IMR-90 (cell line): ENCODE results near the gene MEF2A. TPM values are rescaled to one million over a fixed set of nuclear protein-coding genes. Genes with fewer than 3 reads are reported as not detected.

ENCODE experiments used
- ATAC-seq: fragments of 200-7000 bp; cut with Tn5 transposase; 2 replicates; pipeline ENCODE4 v1.9.1; 2020; ENCODE audit warnings: low read depth, mild to moderate bottlenecking, moderate library complexity
- BruUV-seq: library from RNA; stranded (reverse); fragments of 400-500 nt; replicated peaks from 2 replicates; lab custom pipeline; 2021; lab: Mats Ljungman, UMichigan
- CTCF ChIA-PET: fragments of 300-600 bp; formaldehyde crosslinking; extraction: SDS; loops from one replicate; lab custom pipeline; 2021; ENCODE audit warnings: antibody characterized with exemption; lab: Yijun Ruan, JAX
- POLR2A ChIA-PET: fragments of 300-600 bp; sonication (Branson Sonifier 250); formaldehyde crosslinking; loops from one replicate; lab custom pipeline; 2022; ENCODE audit warnings: antibody characterized with exemption; ENCODE audit not compliant: unreplicated experiment; lab: Charles Lee
- DNase-seq: peaks from one replicate; pipeline ENCODE4 v3.0.0; 2013
- H2AFZ ChIP-seq: replicated peaks from 2 replicates; pipeline ENCODE3; 2013; ENCODE audit warnings: low read length, mild to moderate bottlenecking; ENCODE audit not compliant: poor library complexity
- H2AK5ac ChIP-seq: 2 replicates; pipeline ENCODE4 v1.6.1; 2013; ENCODE audit warnings: low read depth, low read length, inconsistent platforms
- H2AK9ac ChIP-seq: replicated peaks from 2 replicates; pipeline ENCODE3; 2013; ENCODE audit warnings: mild to moderate bottlenecking, low read depth, low read length, moderate library complexity; ENCODE audit not compliant: poor library complexity
- H2BK120ac ChIP-seq: 2 replicates; pipeline ENCODE4 v1.6.1; 2013; ENCODE audit warnings: low read depth, low read length, inconsistent platforms
- H2BK15ac ChIP-seq: 3 replicates; pipeline ENCODE4 v1.6.1; 2013; ENCODE audit warnings: low read depth, low read length, inconsistent platforms
- H2BK20ac ChIP-seq: 2 replicates; pipeline ENCODE4 v1.6.1; 2013; ENCODE audit warnings: low read depth, mild to moderate bottlenecking, inconsistent platforms, low read length, moderate library complexity
- H2BK5ac ChIP-seq: 2 replicates; pipeline ENCODE4 v1.6.1; 2013; ENCODE audit warnings: mild to moderate bottlenecking, low read depth, low read length, inconsistent platforms; ENCODE audit not compliant: poor library complexity, severe bottlenecking
- H3K14ac ChIP-seq: replicated peaks from 2 replicates; pipeline ENCODE4 v1.6.1; 2013; ENCODE audit warnings: low read depth, low read length, inconsistent platforms
- H3K18ac ChIP-seq: 2 replicates; pipeline ENCODE4 v1.6.1; 2013; ENCODE audit warnings: low read depth, low read length, control low read depth
- H3K23ac ChIP-seq: 2 replicates; pipeline ENCODE4 v1.6.1; 2013; ENCODE audit warnings: low read depth, low read length, inconsistent platforms
- H3K27ac ChIP-seq: 2 replicates; pipeline ENCODE4 v1.5.1; 2013; ENCODE audit warnings: mild to moderate bottlenecking, control low read depth, low read length; ENCODE audit not compliant: insufficient read depth
- H3K27me3 ChIP-seq: 2 replicates; pipeline ENCODE4 v1.6.1; 2013; ENCODE audit warnings: low read length; ENCODE audit not compliant: control insufficient read depth, insufficient read depth
- H3K36me3 ChIP-seq: 2 replicates; pipeline ENCODE4 v1.6.1; 2013; ENCODE audit warnings: low read length, mixed read lengths; ENCODE audit not compliant: control insufficient read depth, insufficient read depth
- H3K4ac ChIP-seq: 2 replicates; pipeline ENCODE4 v1.6.1; 2013; ENCODE audit warnings: low read depth, low read length, inconsistent platforms
- H3K4me1 ChIP-seq: 2 replicates; pipeline ENCODE4 v1.6.1; 2013; ENCODE audit warnings: low read length, mixed read lengths; ENCODE audit not compliant: control insufficient read depth, insufficient read depth
- H3K4me2 ChIP-seq: 2 replicates; pipeline ENCODE4 v1.6.1; 2013; ENCODE audit warnings: low read depth, mild to moderate bottlenecking, control low read depth, low read length, moderate library complexity
- H3K4me3 ChIP-seq: 2 replicates; pipeline ENCODE4 v1.5.1; 2013; ENCODE audit warnings: low read depth, mild to moderate bottlenecking, control low read depth, low read length, moderate library complexity; ENCODE audit not compliant: insufficient read depth
- H3K56ac ChIP-seq: 2 replicates; pipeline ENCODE4 v1.6.1; 2013; ENCODE audit warnings: low read length, inconsistent platforms; ENCODE audit not compliant: insufficient read depth; ENCODE audit errors: extremely low read depth
- H3K79me1 ChIP-seq, 2 experiments: 2 replicates each; pipeline ENCODE4 v1.6.1; 2013; ENCODE audit warnings: low read length in 2 of 2, inconsistent platforms in 1 of 2, low read depth in 1 of 2
- H3K9ac ChIP-seq: 2 replicates; pipeline ENCODE4 v1.6.1; 2013; ENCODE audit warnings: low read depth, low read length, control low read depth
- H3K9me1 ChIP-seq: 2 replicates; pipeline ENCODE4 v1.6.1; 2013; ENCODE audit warnings: low read length, inconsistent platforms; ENCODE audit not compliant: insufficient read depth
- H3K9me3 ChIP-seq: 2 replicates; pipeline ENCODE4 v1.6.1; 2013; ENCODE audit warnings: low read length; ENCODE audit not compliant: control insufficient read depth, insufficient read depth
- H4K20me1 ChIP-seq: 2 replicates; pipeline ENCODE4 v1.6.1; 2013; ENCODE audit warnings: low read length, inconsistent platforms; ENCODE audit not compliant: insufficient read depth
- H4K5ac ChIP-seq: 2 replicates; pipeline ENCODE4 v1.6.1; 2013; ENCODE audit warnings: mild to moderate bottlenecking, low read depth, low read length, control low read depth
- H4K8ac ChIP-seq, 2 experiments: 2 replicates each; pipeline ENCODE4 v1.6.1; 2013; ENCODE audit warnings: low read depth in 2 of 2, low read length in 2 of 2, control low read depth in 1 of 2, inconsistent platforms in 1 of 2
- H4K91ac ChIP-seq: 2 replicates; pipeline ENCODE4 v1.6.1; 2013; ENCODE audit warnings: low read depth, low read length, inconsistent platforms; ENCODE audit not compliant: insufficient read depth
- BHLHE40 ChIP-seq: fragments of 150-350 bp; IDR thresholded peaks from 2 replicates; pipeline ENCODE4 v1.6.1; 2016; ENCODE audit warnings: mild to moderate bottlenecking, low read depth, low read length
- CEBPB ChIP-seq: IDR thresholded peaks from 2 replicates; pipeline ENCODE4 v1.6.1; 2012; ENCODE audit warnings: low read depth, low read length, improper control_type of control experiment
- CHD1 ChIP-seq: IDR thresholded peaks from 2 replicates; pipeline ENCODE4 v1.6.1; 2012; ENCODE audit warnings: low read depth, low read length, improper control_type of control experiment
- CTCF ChIP-seq: conservative IDR thresholded peaks from 2 replicates; pipeline ENCODE4 v1.5.1; 2012; ENCODE audit warnings: mild to moderate bottlenecking, low read depth, low read length, improper control_type of control experiment
- ELK1 ChIP-seq: fragments of 150-350 bp; IDR thresholded peaks from 2 replicates; pipeline ENCODE4 v1.6.1; 2016; ENCODE audit warnings: low read depth, mild to moderate bottlenecking, low read length, moderate library complexity, borderline replicate concordance
- FOS ChIP-seq: fragments of 150-350 bp; IDR thresholded peaks from 2 replicates; pipeline ENCODE4 v1.6.1; 2016; ENCODE audit warnings: low read depth, low read length
- MAFK ChIP-seq: IDR thresholded peaks from 2 replicates; pipeline ENCODE4 v1.6.1; 2012; ENCODE audit warnings: low read depth, low read length, improper control_type of control experiment
- MAZ ChIP-seq: IDR thresholded peaks from 2 replicates; pipeline ENCODE4 v1.6.1; 2012; ENCODE audit warnings: low read depth, mild to moderate bottlenecking, low read length, improper control_type of control experiment, moderate library complexity, borderline replicate concordance
- MXI1 ChIP-seq: IDR thresholded peaks from 2 replicates; pipeline ENCODE4 v1.6.1; 2012; ENCODE audit warnings: low read depth, mild to moderate bottlenecking, low read length, moderate library complexity, borderline replicate concordance
- NFE2L2 ChIP-seq: fragments of 150-350 bp; IDR thresholded peaks from 2 replicates; pipeline ENCODE4 v1.6.1; 2016; ENCODE audit warnings: low read depth, mild to moderate bottlenecking, low read length
- POLR2A ChIP-seq: IDR thresholded peaks from 2 replicates; pipeline ENCODE4 v1.6.1; 2012; ENCODE audit warnings: mild to moderate bottlenecking, low read depth, low read length
- RAD21 ChIP-seq: IDR thresholded peaks from 2 replicates; pipeline ENCODE4 v1.6.1; 2012; ENCODE audit warnings: low read length, improper control_type of control experiment
- RCOR1 ChIP-seq: IDR thresholded peaks from 2 replicates; pipeline ENCODE4 v1.6.1; 2012; ENCODE audit warnings: mild to moderate bottlenecking, low read length, improper control_type of control experiment; ENCODE audit not compliant: insufficient replicate concordance
- RFX5 ChIP-seq: IDR thresholded peaks from 2 replicates; pipeline ENCODE4 v1.8.0; 2012; ENCODE audit warnings: low read depth, mild to moderate bottlenecking, low read length, moderate library complexity
- SMC3 ChIP-seq: fragments of 150-350 bp; IDR thresholded peaks from 2 replicates; pipeline ENCODE4 v1.6.1; 2016; ENCODE audit warnings: low read depth, mild to moderate bottlenecking, antibody characterized with exemption, low read length, moderate library complexity
- USF2 ChIP-seq: fragments of 150-350 bp; IDR thresholded peaks from 2 replicates; pipeline ENCODE4 v1.6.1; 2017; ENCODE audit warnings: mild to moderate bottlenecking, antibody characterized with exemption, low read length, low read depth
- WGBS, 2 experiments: methylation state at CpG; one replicate each; pipeline versions ENCODE4 v1.1.5 to v1.1.7; 2013; ENCODE audit warnings: missing lambda C conversion rate in 2 of 2; ENCODE audit not compliant: insufficient read length in 1 of 2; ENCODE audit errors: extremely low coverage in 2 of 2; 5-methylcytosine and 5-hydroxymethylcytosine counted together
- dilution Hi-C: fragments of 300-500 bp; cut with HindIII; formaldehyde crosslinking; loops from one replicate; pipeline ENCODE4 v1.14.3; 2018; ENCODE audit warnings: low sequenced_read_pairs; ENCODE audit not compliant: unreplicated experiment
- in situ Hi-C: fragments of 300-500 bp; cut with MboI; formaldehyde crosslinking; loops from 3 replicates; pipeline ENCODE4 v1.14.3; 2019; ENCODE audit warnings: low sequenced_read_pairs, inconsistent platforms, mixed read lengths
- intact Hi-C: fragments of 100-400 bp; cut with micrococcal nuclease; formaldehyde crosslinking; loops from 2 replicates; pipeline ENCODE4 v1.10.0; 2022
- polyA plus RNA-seq, 3 experiments: library from polyadenylated mRNA; depleted of rRNA; stranded (reverse); fragments of >200 nt; gene quantifications; 2 replicates each; pipeline ENCODE4 v1.2.3, GENCODE V29; 2012; ENCODE audit warnings: low replicate concordance in 1 of 3
- total RNA-seq: library from RNA; depleted of rRNA; stranded (reverse); fragments of >200 nt; gene quantifications from 2 replicates; pipeline ENCODE4 v1.2.3, GENCODE V29; 2012

Gene MEF2A
- total and polyA plus RNA-seq, 2 of the 4 experiments (the other 2 are of a cell fraction): 16.1 to 16.7 TPM

GRCh38 chr15:99558084-99558483 lies 7.7 kb upstream of the MEF2A start:
- intact Hi-C loops: no loop called here
- H3K9me1 ChIP-seq: no peaks in the 10 kb centered on the region; the same call in 1 of the 2 replicates
- H2AK5ac ChIP-seq: no peak overlapping the region
- H4K20me1 ChIP-seq: no peaks in the 10 kb centered on the region
- ATAC-seq: no peak
- H3K18ac ChIP-seq: no peak overlapping the region
- H3K56ac ChIP-seq: no peak overlapping the region
- H3K36me3 ChIP-seq: no peaks in the 10 kb centered on the region
- no peak overlapping the region for H2BK5ac ChIP-seq
- no peak overlapping the region for H3K27ac ChIP-seq
- H2AK9ac ChIP-seq: no peak overlapping the region
- H3K27me3 ChIP-seq: no peaks in the 10 kb centered on the region; the same call in 1 of the 2 replicates
- H3K23ac ChIP-seq: no peak overlapping the region
- H3K9me3 ChIP-seq: no peaks in the 10 kb centered on the region
- H3K14ac ChIP-seq: no peak overlapping the region
- H4K8ac ChIP-seq: no peak overlapping the region
- no peaks in the 10 kb centered on the region for H3K79me1 ChIP-seq
- H3K4me2 ChIP-seq: no peak overlapping the region
- H3K9ac ChIP-seq: no peak overlapping the region
- H3K4ac ChIP-seq: no peak overlapping the region
- H3K4me1 ChIP-seq: no peaks in the 10 kb centered on the region
- ChIA-PET POLR2A (no interaction called here), CTCF (no interaction called here)
- no peak for DNase-seq
- no peak overlapping the region for H2BK20ac ChIP-seq
- no TSS peak for BruUV-seq
- 80% methylated on average over 1 of the region's 3 CpGs; no CpG with 5 or more reads in 1 of the 2 experiments for WGBS, 2 experiments
- H4K5ac ChIP-seq: no peak overlapping the region
- dilution Hi-C loops: no loop called here
- no peak overlapping the region for H2BK120ac ChIP-seq
- H3K4me3 ChIP-seq: no peak overlapping the region
- no peak overlapping the region for H4K91ac ChIP-seq
- no peak overlapping the region for H2BK15ac ChIP-seq
- in situ Hi-C loops: no loop called here
- no peak overlapping the region for H2AFZ ChIP-seq
- TF ChIP-seq CHD1 (no peak), USF2 (no peak), MXI1 (no peak), RAD21 (no peak), POLR2A (no peak), NFE2L2 (no peak), MAFK (no peak), BHLHE40 (no peak), CEBPB (no peak), MAZ (no peak), ELK1 (no peak), FOS (no peak), RCOR1 (no peak), RFX5 (no peak), CTCF (no peak), SMC3 (no peak)
